GM15510 (cell line): ENCODE results near the gene HAPLN3.

Source experiments
- POLR2A ChIP-seq: IDR thresholded peaks from 3 replicates; pipeline ENCODE4 v1.6.1; 2011; ENCODE audit warnings: borderline replicate concordance; ENCODE audit not compliant: insufficient read length; ENCODE audit errors: extremely low read depth

Gene HAPLN3

GRCh38 chr15:88912500-88912921, 17.2 kb upstream of the HAPLN3 start:
- no peak for TF ChIP-seq POLR2A

GRCh38 chr15:88911766-88912118, 16.4 kb upstream of the HAPLN3 start:
- TF ChIP-seq POLR2A: no peak

GRCh38 chr15:88909956-88910831, 14.8 kb upstream of the HAPLN3 start:
- no peak for TF ChIP-seq POLR2A

- no peak for TF ChIP-seq POLR2A
These were observed 13.6 kb upstream of the HAPLN3 start for GRCh38 chr15:88908697-88909621.

- no peak for TF ChIP-seq POLR2A
These were observed 12.8 kb upstream of the HAPLN3 start for GRCh38 chr15:88908123-88908522.

- no peak for TF ChIP-seq POLR2A
These were observed 11.8 kb upstream of the HAPLN3 start for GRCh38 chr15:88907111-88907510.

GRCh38 chr15:88906551-88906950, 11.2 kb upstream of the HAPLN3 start:
- no peak for TF ChIP-seq POLR2A

- TF ChIP-seq POLR2A: no peak
These were observed 10.8 kb upstream of the HAPLN3 start for GRCh38 chr15:88906130-88906529.

- no peak for TF ChIP-seq POLR2A
These were observed 10.2 kb upstream of the HAPLN3 start for GRCh38 chr15:88905576-88905975.

- no peak for TF ChIP-seq POLR2A
These were observed 9.4 kb upstream of the HAPLN3 start for GRCh38 chr15:88904624-88905327.

- TF ChIP-seq POLR2A: no peak
These were observed 8.9 kb upstream of the HAPLN3 start for GRCh38 chr15:88904257-88904623.

GRCh38 chr15:88902846-88903245, 7.5 kb upstream of the HAPLN3 start:
- TF ChIP-seq POLR2A: no peak

GRCh38 chr15:88902221-88902835, 7.0 kb upstream of the HAPLN3 start:
- no peak for TF ChIP-seq POLR2A

- TF ChIP-seq POLR2A: no peak
These were observed 6.3 kb upstream of the HAPLN3 start for GRCh38 chr15:88901508-88902220.
